Brain microvascular endothelial cell (primary cell): ENCODE data around the gene ZBTB4.

ENCODE experiments used
- DNase-seq: peaks from one replicate; pipeline ENCODE4 v3.0.0-alpha.2; 2020
- H3K27ac ChIP-seq: fragments of 250-450 bp; sonication (Bioruptor Pico); 2 replicates; pipeline ENCODE4 v1.5.1; 2020; ENCODE audit warnings: mild to moderate bottlenecking, moderate library complexity
- H3K27me3 ChIP-seq: fragments of 250-450 bp; sonication (Bioruptor Pico); replicated peaks from 2 replicates; pipeline ENCODE4 v1.5.1; 2020; ENCODE audit warnings: mild to moderate bottlenecking
- H3K36me3 ChIP-seq: fragments of 250-450 bp; sonication (Bioruptor Pico); replicated peaks from 2 replicates; pipeline ENCODE4 v1.5.1; 2020; ENCODE audit warnings: mild to moderate bottlenecking
- H3K4me3 ChIP-seq: 2 replicates; pipeline ENCODE4 v1.5.1; 2011; ENCODE audit warnings: low read depth, mild to moderate bottlenecking, control low read depth, low read length, moderate library complexity
- in situ Hi-C: cut with HindIII; loops from 2 replicates; pipeline ENCODE4 v1.10.0; 2017; ENCODE audit warnings: low sequenced_read_pairs, low pct_ligation_motif_present
- TF ChIP-seq, protein P1 (sequence below): IDR thresholded peaks from 2 replicates; pipeline ENCODE4 v1.5.1; 2011; ENCODE audit warnings: low read depth, mild to moderate bottlenecking, moderate library complexity, low read length, control low read depth, inconsistent platforms; ENCODE audit errors: missing control alignments

ZBTB4 gene

DNA sequence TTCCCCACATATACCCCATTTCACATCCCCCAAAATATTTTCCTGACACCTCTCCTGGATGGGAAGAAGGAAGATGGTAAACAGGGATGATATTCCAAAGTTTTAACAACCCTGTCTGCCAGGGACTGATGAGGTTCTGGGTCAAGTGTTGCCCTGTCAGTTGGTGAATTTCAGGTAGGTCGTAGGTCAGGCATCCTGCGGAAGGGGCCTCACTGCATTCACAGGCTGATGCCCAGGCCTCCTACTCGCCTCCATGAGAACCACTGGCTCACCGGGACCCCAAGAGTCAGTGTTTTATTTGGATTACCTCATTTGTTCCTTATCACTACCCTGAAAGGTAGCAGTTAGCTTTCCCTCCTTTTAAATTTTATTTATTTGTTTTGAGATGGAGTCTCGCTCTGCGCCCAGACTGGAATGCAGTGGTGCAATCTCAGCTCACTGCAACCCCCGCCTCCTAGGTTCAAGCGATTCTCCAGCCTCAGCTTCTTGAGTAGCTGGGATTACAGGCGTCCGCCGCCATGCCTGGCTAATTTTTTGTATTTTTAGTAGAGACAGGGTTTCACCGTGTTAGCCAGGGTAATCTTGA lies 10.5 kb downstream of the ZBTB4 start:
- in situ Hi-C loops, result no loop called here
- Histone ChIP-seq H3K27me3 (no peaks in the 10 kb centered on the region), H3K27ac (no peak overlapping the region), H3K36me3 (peaks cover 8% of the 10 kb centered on the region), H3K4me3 (no peak overlapping the region)
- TF ChIP-seq, protein P1, sequence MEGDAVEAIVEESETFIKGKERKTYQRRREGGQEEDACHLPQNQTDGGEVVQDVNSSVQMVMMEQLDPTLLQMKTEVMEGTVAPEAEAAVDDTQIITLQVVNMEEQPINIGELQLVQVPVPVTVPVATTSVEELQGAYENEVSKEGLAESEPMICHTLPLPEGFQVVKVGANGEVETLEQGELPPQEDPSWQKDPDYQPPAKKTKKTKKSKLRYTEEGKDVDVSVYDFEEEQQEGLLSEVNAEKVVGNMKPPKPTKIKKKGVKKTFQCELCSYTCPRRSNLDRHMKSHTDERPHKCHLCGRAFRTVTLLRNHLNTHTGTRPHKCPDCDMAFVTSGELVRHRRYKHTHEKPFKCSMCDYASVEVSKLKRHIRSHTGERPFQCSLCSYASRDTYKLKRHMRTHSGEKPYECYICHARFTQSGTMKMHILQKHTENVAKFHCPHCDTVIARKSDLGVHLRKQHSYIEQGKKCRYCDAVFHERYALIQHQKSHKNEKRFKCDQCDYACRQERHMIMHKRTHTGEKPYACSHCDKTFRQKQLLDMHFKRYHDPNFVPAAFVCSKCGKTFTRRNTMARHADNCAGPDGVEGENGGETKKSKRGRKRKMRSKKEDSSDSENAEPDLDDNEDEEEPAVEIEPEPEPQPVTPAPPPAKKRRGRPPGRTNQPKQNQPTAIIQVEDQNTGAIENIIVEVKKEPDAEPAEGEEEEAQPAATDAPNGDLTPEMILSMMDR, result no peak
- DNase-seq, result no peak

DNA sequence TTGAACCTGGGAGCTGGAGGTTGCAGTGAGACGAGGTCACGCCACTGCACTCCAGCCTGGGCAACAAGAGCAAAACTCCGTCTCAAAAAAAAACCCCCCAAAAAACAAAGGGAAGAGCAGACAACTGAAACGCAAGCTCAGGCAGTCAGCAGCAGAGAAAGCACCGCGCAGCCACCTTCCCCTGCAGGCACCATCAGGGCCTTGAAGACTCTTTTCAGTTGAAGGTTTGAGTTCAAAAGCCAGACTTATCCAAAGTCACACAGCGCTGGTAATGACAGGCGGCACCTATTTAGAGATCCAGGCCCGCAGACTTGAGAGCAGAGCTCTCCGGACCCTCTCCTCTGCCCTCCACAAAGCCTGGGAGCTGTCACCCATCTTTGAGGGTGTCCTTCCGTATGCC lies 11.1 kb downstream of the ZBTB4 start:
- TF ChIP-seq, protein P1, result no peak
- in situ Hi-C loops, result no loop called here
- H3K4me3 ChIP-seq, result no peak overlapping the region
- peaks cover 12% of the 10 kb centered on the region for H3K36me3 ChIP-seq
- no peak overlapping the region for H3K27ac ChIP-seq
- H3K27me3 ChIP-seq, result no peaks in the 10 kb centered on the region
- DNase-seq, result no peak

DNA sequence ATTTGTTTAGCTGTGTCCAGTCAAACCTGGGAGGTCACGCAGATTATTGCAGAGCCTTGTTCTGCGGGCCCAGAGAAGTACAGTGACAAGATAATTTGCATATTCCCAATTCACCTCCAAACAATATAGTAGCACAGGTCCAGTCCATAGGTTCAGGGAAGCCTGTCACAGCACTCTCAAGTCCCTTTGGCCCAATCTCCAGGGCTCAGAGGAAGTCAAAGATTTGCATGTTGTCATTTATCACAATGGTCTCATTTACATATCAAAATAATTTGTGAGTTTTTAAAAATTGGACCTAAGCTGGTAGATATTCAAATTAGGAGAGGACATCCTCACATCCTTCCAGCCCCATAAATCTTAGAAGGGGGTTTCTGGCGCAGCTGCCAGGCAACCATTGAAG lies 11.9 kb downstream of the ZBTB4 start:
- in situ Hi-C loops, result no loop called here
- TF ChIP-seq, protein P1, result no peak
- Histone ChIP-seq H3K4me3 (no peak overlapping the region), H3K27me3 (no peaks in the 10 kb centered on the region), H3K27ac (no peak overlapping the region), H3K36me3 (peaks cover 19% of the 10 kb centered on the region)
- DNase-seq, result no peak

DNA sequence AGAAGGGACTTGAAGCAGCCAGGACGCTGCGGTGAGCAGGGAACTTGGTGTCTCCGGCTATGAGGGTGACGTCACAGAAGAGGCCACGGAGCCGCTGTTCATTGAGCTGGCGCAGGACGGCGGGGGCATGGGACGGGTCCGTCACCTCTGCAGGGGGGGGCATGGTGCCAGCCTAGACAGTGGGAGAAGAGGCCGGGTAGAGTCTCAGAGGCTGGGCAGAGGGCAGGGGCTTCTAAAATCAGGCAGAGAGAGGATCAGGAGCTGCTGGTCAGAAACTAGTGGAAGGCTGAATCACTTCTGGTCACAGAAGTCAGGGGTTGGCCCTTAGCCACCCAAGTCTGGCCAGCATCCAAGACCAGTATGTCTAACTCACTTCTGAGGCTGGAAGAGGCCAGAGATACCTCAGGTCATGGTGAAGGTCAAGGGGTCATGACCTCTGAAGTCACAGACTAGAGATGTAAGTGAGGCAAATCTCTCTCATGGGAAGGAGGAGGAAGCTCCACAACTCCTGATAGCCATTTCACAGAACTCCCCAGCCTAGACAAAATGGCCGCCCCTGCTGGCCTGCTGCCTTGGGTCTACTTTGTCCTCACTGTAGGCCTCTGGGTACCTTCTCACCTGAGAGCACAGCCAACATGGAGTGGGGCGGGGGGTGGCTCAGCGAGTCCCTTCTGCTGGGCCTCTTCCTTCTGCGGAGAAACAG lies 12.6 kb downstream of the ZBTB4 start:
- Histone ChIP-seq H3K27ac (no peak overlapping the region), H3K36me3 (peaks cover 21% of the 10 kb centered on the region), H3K27me3 (no peaks in the 10 kb centered on the region), H3K4me3 (no peak overlapping the region)
- no peak for DNase-seq
- TF ChIP-seq, protein P1, result no peak
- in situ Hi-C loops, result no loop called here

DNA sequence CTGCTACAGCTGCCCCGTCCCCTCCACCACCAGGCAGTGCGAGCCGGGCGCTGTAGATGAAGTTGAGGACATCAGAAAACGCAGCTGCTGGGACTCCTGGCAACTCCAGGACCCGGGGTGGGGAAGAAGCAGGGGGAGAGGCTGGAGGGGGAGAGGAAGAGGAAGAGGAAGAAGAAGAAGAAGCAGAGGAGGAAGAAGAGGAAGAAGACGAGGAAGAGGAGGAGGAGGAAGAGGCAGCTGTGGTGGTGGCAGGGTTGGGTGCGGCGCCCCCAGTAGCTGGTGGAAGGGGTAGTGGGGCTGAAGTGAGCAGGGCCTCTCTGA lies 13.2 kb downstream of the ZBTB4 start:
- no peak overlapping the region for H3K4me3 ChIP-seq
- peaks cover 21% of the 10 kb centered on the region for H3K36me3 ChIP-seq
- TF ChIP-seq, protein P1, result no peak
- in situ Hi-C loops, result no loop called here
- DNase-seq, result no peak
- H3K27ac ChIP-seq, result no peak overlapping the region
- H3K27me3 ChIP-seq, result no peaks in the 10 kb centered on the region

DNA sequence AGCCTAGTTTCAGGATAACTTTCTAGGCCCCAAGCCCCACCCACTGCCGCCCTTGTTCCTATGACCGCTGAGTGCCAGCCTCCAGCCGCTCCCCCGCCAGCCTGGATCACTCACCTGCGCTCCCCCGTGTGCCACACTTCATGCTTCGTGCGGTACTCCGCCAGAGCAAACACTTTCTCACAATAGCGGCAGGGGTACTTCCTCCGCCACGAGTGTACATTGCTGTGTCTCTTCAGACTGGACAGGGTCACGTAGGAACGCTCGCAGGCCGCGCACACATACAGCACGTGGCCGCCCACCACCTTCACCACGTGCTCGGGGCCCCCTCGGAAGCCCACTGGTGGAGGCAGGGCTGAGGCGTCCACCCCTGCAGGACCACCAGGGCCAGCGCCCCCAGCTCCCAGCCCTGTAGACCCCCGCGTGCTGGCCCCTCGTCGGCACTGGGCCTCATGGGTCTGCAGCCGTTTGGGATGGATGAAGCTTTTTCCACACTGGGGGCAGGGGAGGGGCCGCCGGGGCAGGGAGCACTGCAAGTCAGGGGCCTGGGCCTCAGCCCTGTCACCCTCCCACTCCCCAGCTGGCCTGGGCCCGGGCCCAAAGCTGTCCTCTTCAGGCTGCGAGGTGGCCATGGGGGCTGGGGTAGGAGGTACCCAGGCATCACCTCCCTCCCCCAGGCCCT lies 13.7 kb downstream of the ZBTB4 start:
- TF ChIP-seq, protein P1, result no peak
- Histone ChIP-seq H3K4me3 (no peak overlapping the region), H3K36me3 (peaks cover 21% of the 10 kb centered on the region), H3K27ac (no peak overlapping the region), H3K27me3 (no peaks in the 10 kb centered on the region)
- no peak for DNase-seq
- in situ Hi-C loops, result no loop called here
